Heart left ventricle (tissue), 16 donors: ENCODE data around the gene ATXN1. TPM values are rescaled to one million over a fixed set of nuclear protein-coding genes. Genes with fewer than 3 reads are reported as not detected.

Experiments used
- ATAC-seq, 4 donors: fragments of 200-7000 bp; cut with Tn5 transposase; one replicate each; pipeline ENCODE4 v1.9.1; 2020 to 2022; ENCODE audit warnings: moderate library complexity in 4 of 4, mild to moderate bottlenecking in 3 of 4, moderate number of reproducible peaks in 1 of 4
- DNase-seq, 5 donors: peaks; one replicate each; pipeline ENCODE4 v3.0.0-alpha.2; 2020
- H3K27ac ChIP-seq, 12 donors: fragments of 200-600 bp; sonication (generic) in 4 of 12; one replicate each; pipeline versions ENCODE4 v1.5.0 to v1.8.0; 2016 to 2022; ENCODE audit warnings: mild to moderate bottlenecking in 2 of 12
- H3K27me3 ChIP-seq, 9 donors: fragments of 200-600 bp; sonication (generic) in 2 of 9; one replicate each; pipeline versions ENCODE4 v1.5.1 to v1.8.0; 2016 to 2022; ENCODE audit warnings: mild to moderate bottlenecking in 3 of 9
- H3K36me3 ChIP-seq, 9 donors: fragments of 200-600 bp; sonication (generic) in 2 of 9; one replicate each; pipeline versions ENCODE4 v1.5.0 to v1.8.0; 2018 to 2022; ENCODE audit warnings: mild to moderate bottlenecking in 2 of 9
- H3K4me1 ChIP-seq, 12 donors: fragments of 200-600 bp; sonication (generic) in 4 of 12; one replicate each; pipeline versions ENCODE4 v1.5.0 to v1.8.0; 2016 to 2022; ENCODE audit warnings: mild to moderate bottlenecking in 3 of 12
- H3K4me3 ChIP-seq, 12 donors: fragments of 200-600 bp; sonication (generic) in 4 of 12; one replicate each; pipeline versions ENCODE4 v1.5.0 to v1.8.0; 2017 to 2022; ENCODE audit warnings: mild to moderate bottlenecking in 9 of 12, moderate library complexity in 4 of 12
- H3K9me3 ChIP-seq, 12 donors: fragments of 200-600 bp; sonication (generic) in 4 of 12; one replicate each; pipeline versions ENCODE4 v1.5.0 to v1.8.0; 2016 to 2022; ENCODE audit warnings: mild to moderate bottlenecking in 1 of 12
- POLR2A ChIP-seq, 2 donors: fragments of 450-650 bp; IDR thresholded peaks; one replicate each; pipeline ENCODE4 v1.6.1; 2017; ENCODE audit warnings: antibody characterized with exemption in 2 of 2, mild to moderate bottlenecking in 2 of 2, moderate library complexity in 2 of 2
- WGBS, 4 donors: extraction: QIAGEN DNeasy Blood & Tissue Kit in 2 of 4; methylation state at CpG; one replicate each; pipeline versions ENCODE4 v1.1.5 to v1.1.7; 2013 to 2018; 5-methylcytosine and 5-hydroxymethylcytosine counted together
- intact Hi-C, 10 donors: fragments of 100-400 bp; cut with DNase I; formaldehyde crosslinking; loops; one replicate each; pipeline versions ENCODE4 v1.11.1 to v1.14.2; 2022
- polyA plus RNA-seq, 2 donors: library from polyadenylated mRNA; stranded (reverse); fragments of 200-250 nt; gene quantifications; one replicate each; pipeline ENCODE4 v1.2.3, GENCODE V29; 2013
- total RNA-seq, 9 donors: library from RNA; depleted of rRNA in 2 of 9; stranded (reverse); fragments of >200 nt in 2 of 9; fragmentation: NEBNext Ultra II Directional in 3 of 9; extraction: Animal tissue kit (Norgen Biotek cat#: 25700) in 3 of 9; gene quantifications; one replicate each; pipeline versions ENCODE4 v1.1.0 to v1.2.4, GENCODE V29; 2016 to 2023
- TF ChIP-seq, protein P1 (sequence below), 12 donors: fragments of 200-600 bp; sonication (generic) in 4 of 12; IDR thresholded peaks; one replicate each; pipeline versions ENCODE4 v1.5.0 to v1.8.0; 2018 to 2022; ENCODE audit warnings: antibody characterized with exemption in 12 of 12, mild to moderate bottlenecking in 5 of 12
- donor health status: ischemic (EF 13 %, LVEDD 7.1; RV severe dilation, severe dysfunction).
- donor health status: healthy with polysubstance abuse.
- donor health status: DM: no; HTN: yes; CAD: no.
- donor health status: DM: no; HTN: no; CAD: no.
- donor health status: ischemic (EF 25% LVEDD 6.9; RV normal size, moderate dysfunction).
- donor health status: ischemic (EF 25% LVEDD 5.7; RV mildly dilated, moderate dysfunction).
- donor health status: healthy.
- donor health status: DM: yes; HTN: yes; CAD: no.
- donor health status: ischemic (EF 35%, LVEDD 5.7; RV mildly dilated, moderate dysfunction).
- donor health status: nonischemic (EF 11% LVEDD 7.7; RV severe dilation, severe dysfunction).
- donor health status: DM: yes; HTN: yes; CAD: no.
- donor health status: PGD.
- donor health status: ischemic (EF 29% LVEDD 5.4; RV normal size, mild dysfunction).
- donor health status: nonischemic (EF 23%, LVEDD 6.1; RV moderate dilation, normal function).

ATXN1 gene
- total and polyA plus RNA-seq, 11 donors, result 8.7 to 51.8 (median 36.0) TPM

DNA sequence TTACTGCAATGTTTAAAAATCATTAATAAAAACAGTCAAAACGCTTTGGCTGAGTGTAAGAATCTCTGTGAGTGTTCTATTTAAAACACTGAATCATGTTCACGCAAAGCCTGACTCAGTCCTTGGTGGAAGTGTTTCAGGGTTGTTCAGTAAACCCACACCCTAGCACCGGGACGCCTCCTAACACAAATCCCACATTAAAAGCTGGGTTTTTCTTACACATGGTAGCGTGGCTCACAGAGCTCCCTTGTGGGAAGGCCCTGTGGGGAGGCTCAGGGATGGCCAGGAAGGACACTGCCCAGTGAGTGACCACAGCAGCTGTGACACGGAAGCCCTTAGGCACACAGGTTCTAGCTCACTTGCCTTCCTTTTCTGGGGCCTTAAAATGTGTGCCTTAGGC, 442.7 kb downstream of the ATXN1 start:
- no peaks in the 10 kb centered on the region for H3K9me3 ChIP-seq
- TF ChIP-seq POLR2A (IDR thresholded peaks at IDR 0.05), result no peak
- TF ChIP-seq, protein P1, sequence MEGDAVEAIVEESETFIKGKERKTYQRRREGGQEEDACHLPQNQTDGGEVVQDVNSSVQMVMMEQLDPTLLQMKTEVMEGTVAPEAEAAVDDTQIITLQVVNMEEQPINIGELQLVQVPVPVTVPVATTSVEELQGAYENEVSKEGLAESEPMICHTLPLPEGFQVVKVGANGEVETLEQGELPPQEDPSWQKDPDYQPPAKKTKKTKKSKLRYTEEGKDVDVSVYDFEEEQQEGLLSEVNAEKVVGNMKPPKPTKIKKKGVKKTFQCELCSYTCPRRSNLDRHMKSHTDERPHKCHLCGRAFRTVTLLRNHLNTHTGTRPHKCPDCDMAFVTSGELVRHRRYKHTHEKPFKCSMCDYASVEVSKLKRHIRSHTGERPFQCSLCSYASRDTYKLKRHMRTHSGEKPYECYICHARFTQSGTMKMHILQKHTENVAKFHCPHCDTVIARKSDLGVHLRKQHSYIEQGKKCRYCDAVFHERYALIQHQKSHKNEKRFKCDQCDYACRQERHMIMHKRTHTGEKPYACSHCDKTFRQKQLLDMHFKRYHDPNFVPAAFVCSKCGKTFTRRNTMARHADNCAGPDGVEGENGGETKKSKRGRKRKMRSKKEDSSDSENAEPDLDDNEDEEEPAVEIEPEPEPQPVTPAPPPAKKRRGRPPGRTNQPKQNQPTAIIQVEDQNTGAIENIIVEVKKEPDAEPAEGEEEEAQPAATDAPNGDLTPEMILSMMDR (IDR thresholded peaks at IDR 0.05), result no peak
- DNase-seq (peak in 1 of 5 donors; percentile 23), ATAC-seq (peak in 1 of 4 donors; percentile 4)
- H3K36me3 ChIP-seq, result no peaks in the 10 kb centered on the region
- H3K4me3 ChIP-seq, result no peak overlapping the region
- H3K27me3 ChIP-seq, result no peaks in the 10 kb centered on the region
- intact Hi-C loops, result no loop called here
- H3K27ac ChIP-seq, result peak overlapping the region in 11 of 12 donors; percentile 18 to 96 (median 89)
- WGBS, 4 donors, result 52 to 77% (median 59%) methylated on average over 6 of the region's 6 CpGs
- peaks cover 3 to 71% (median 57%) of the 10 kb centered on the region in 12 donors for H3K4me1 ChIP-seq

DNA sequence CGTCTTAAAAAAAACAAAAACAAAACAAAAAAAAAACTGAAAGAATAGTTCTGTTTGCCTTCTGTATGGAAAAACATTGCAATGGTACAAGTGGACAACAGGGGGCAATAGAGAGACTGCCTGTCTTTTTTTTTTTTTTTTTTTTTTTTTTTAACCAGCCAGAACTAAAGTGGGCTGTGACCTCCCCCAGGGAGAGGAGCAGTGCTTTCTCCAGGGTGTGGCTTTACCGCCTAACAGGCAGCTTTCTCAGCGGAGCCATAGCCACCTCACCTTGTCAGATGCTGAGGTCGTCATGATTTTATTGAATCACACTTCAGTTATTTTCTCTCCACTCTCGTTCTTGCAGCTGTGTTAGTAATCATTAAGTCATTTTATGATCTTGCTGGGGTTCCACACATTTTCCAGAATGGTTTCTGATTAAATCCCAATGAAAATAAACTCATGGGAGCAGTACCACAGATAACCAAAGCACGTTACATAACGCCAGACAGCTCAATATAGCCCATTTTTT, 444.5 kb downstream of the ATXN1 start:
- peak overlapping the region in 6 of 12 donors; percentile 23 to 93 (median 83) for H3K27ac ChIP-seq
- no peaks in the 10 kb centered on the region for H3K36me3 ChIP-seq
- H3K9me3 ChIP-seq, result no peaks in the 10 kb centered on the region
- H3K4me1 ChIP-seq, result peaks cover 3 to 55% (median 42%) of the 10 kb centered on the region in 12 donors
- intact Hi-C loops, result no loop called here
- no peak overlapping the region for H3K4me3 ChIP-seq
- DNase-seq (no peak), ATAC-seq (no peak)
- H3K27me3 ChIP-seq, result no peaks in the 10 kb centered on the region
- WGBS, 4 donors, result 29 to 40% (median 33%) methylated on average over 7 of the region's 7 CpGs
- no peak for TF ChIP-seq POLR2A (IDR thresholded peaks at IDR 0.05)
- TF ChIP-seq, protein P1 (IDR thresholded peaks at IDR 0.05), result peak; percentile 71 to 88 (median 80)

DNA sequence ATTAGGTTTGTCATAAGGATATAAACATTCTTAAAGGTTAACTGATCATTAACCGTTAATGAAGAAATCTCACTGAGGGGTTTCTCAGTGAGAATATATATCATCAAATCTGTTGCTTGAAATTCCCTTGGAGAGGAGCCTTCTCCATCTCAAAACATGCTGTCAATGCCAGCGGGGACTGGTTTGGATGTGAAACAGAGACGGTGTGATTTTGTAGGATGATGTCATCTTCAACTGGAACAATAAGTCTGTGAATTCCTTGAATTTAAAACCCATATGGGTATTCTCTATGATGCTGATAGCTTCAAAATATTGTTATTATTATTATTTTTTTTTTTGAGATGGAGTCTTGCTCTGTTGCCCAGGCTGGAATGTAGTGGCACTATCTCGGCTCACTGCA, 447.0 kb downstream of the ATXN1 start:
- ATAC-seq, result no peak
- no peak for DNase-seq
- Histone ChIP-seq H3K27ac (no peak overlapping the region), H3K4me1 (peaks cover 0 to 30% (median 17%) of the 10 kb centered on the region in 12 donors), H3K27me3 (no peaks in the 10 kb centered on the region), H3K9me3 (no peaks in the 10 kb centered on the region), H3K4me3 (no peak overlapping the region), H3K36me3 (peaks cover 0 to 4% (median 0%) of the 10 kb centered on the region in 9 donors)
- TF ChIP-seq, protein P1 (IDR thresholded peaks at IDR 0.05), result no peak
- no peak for TF ChIP-seq POLR2A (IDR thresholded peaks at IDR 0.05)
- intact Hi-C loops, result no loop called here
- 74 to 87% (median 81%) methylated on average over 4 of the region's 4 CpGs for WGBS, 4 donors

DNA sequence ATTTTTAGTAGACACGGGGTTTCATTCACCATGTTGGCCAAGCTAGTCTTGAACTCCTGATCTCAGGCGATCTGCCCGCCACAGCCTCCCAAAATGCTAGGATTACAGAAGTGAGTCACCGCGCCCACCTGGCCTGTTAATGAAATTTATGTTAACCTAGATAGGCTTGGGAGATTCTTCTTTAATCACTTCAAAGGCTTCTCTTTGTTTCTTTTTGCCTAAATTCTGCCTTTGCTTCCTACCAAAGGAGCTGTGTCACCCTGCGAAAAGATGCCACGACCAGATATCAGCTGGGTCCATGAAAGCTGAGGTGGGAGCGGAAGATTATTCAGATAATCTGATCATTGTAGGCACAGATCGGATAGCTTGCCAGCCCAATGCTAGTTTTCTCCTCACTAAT, 447.5 kb downstream of the ATXN1 start:
- H3K36me3 ChIP-seq, result peaks cover 0 to 6% (median 0%) of the 10 kb centered on the region in 9 donors
- intact Hi-C loops, result no loop called here
- peaks cover 0 to 24% (median 12%) of the 10 kb centered on the region in 12 donors for H3K4me1 ChIP-seq
- H3K9me3 ChIP-seq, result no peaks in the 10 kb centered on the region
- no peak overlapping the region for H3K27ac ChIP-seq
- ATAC-seq, result no peak
- no peak for TF ChIP-seq POLR2A (IDR thresholded peaks at IDR 0.05)
- TF ChIP-seq, protein P1 (IDR thresholded peaks at IDR 0.05), result no peak
- 90 to 97% (median 93%) methylated on average over 9 of the region's 9 CpGs for WGBS, 4 donors
- H3K27me3 ChIP-seq, result no peaks in the 10 kb centered on the region
- no peak overlapping the region for H3K4me3 ChIP-seq
- DNase-seq, result no peak
